Measurements from ENCODE around the gene SOCS2. TPM values are rescaled to one million over a fixed set of nuclear protein-coding genes. Genes with fewer than 3 reads are reported as not detected.

Gene SOCS2
- total RNA-seq, 4 donors from 2014 or later, result 28.6 to 79.8 (median 66.9) TPM

DNA sequence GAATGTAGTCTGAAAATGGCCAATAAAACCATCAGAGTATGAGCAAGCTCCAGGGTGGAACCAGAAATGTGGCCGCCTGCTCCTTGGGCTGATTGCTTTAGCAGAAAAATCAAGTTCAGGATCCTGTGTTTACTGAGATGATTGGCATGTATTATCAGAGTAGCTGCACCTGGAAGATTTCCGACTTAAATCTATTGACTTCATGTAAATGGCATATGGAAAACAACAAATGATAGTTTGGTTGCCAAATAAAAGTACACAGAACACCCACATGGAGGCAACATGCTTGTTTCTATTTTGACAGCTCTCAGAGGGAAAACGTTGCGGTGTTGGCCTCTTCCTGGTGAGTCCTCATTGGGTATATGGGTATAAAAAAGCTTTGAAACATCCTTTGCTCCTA lies 31.3 kb downstream of the SOCS2 start:
- Histone ChIP-seq H3K4me3 (replicated peaks in 1 of 3) (no peak overlapping the region), H3K27me3 (no peaks in the 10 kb centered on the region), H3K9me3 (no peaks in the 10 kb centered on the region), H3K27ac (peak overlapping the region in 1 of 3 donors; percentile 37), H3K4me1 (peaks cover 0 to 10% of the 10 kb centered on the region in 2 donors), H3K36me3 (no peaks in the 10 kb centered on the region)
- intact Hi-C loops (cut with DNase I), result no loop called here
- no peak for DNase-seq
- TF ChIP-seq POLR2A (IDR thresholded peaks at IDR 0.05), result no peak
- TF ChIP-seq CTCF (IDR thresholded peaks at IDR 0.05), result no peak
- WGBS, 2 donors, result 64 to 71% methylated on average over 4 of the region's 4 CpGs

DNA sequence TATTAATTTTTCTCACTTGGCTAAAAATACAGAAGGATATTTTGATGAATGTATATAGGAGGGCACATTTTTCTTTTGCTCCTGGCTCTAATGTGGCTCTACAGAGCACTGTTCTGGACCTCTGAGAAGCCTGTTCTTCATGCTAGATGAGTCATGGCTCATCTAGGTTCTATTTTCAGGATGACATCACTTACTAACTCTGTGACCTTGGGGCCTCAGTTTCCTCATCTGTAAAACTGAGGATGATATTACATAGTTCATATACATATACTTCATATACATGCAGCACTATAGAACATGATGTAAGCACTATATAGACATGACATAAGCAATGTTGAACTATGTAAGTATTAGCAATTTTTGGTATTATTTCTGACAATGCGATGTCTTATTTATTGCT lies 35.8 kb downstream of the SOCS2 start:
- no peak for DNase-seq
- intact Hi-C loops (cut with DNase I), result no loop called here
- 97 to 100% methylated on average over 1 of the region's 1 CpG for WGBS, 2 donors

GRCh38 chr12:93609281-93610192 lies 37.1 kb downstream of the SOCS2 start:
- Histone ChIP-seq H3K4me1 (no peaks in the 10 kb centered on the region), H3K4me3 (replicated peaks in 1 of 3) (no peak overlapping the region), H3K27ac (no peak overlapping the region), H3K27me3 (no peaks in the 10 kb centered on the region), H3K9me3 (no peaks in the 10 kb centered on the region), H3K36me3 (no peaks in the 10 kb centered on the region)
- intact Hi-C loops (cut with DNase I), result no loop called here
- TF ChIP-seq CTCF (IDR thresholded peaks at IDR 0.05) (no peak), POLR2A (IDR thresholded peaks at IDR 0.05) (no peak)
- WGBS, 2 donors, result 77 to 95% methylated on average over 4 of the region's 4 CpGs
- DNase-seq, result no peak

More for the DNA sequence above, 35.8 kb downstream of the SOCS2 start:
- Histone ChIP-seq H3K27me3 (no peaks in the 10 kb centered on the region), H3K27ac (no peak overlapping the region), H3K4me1 (peaks cover 0 to 3% of the 10 kb centered on the region in 2 donors), H3K36me3 (no peaks in the 10 kb centered on the region), H3K4me3 (replicated peaks in 1 of 3) (no peak overlapping the region), H3K9me3 (no peaks in the 10 kb centered on the region)
- TF ChIP-seq CTCF (IDR thresholded peaks at IDR 0.05) (no peak), POLR2A (IDR thresholded peaks at IDR 0.05) (no peak)

DNA sequence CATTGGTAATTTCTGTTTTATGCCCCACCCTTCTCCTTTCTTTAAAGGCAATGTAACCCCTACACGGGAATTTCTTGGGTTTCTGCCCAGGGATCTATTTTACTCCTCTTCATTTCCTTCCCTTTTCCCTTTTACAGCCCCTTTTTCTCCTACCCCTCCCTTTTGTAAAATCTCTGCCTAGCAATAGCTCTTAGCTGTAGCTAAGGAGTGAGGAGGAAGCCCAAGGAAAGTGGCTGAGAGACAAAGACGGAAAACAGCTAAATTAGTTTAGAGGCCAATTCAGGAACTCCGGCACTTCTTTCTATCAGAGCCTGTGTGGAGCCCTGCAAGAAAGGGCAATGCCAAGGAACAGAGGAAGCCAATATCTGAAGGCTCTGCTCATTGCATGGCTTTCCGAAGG lies 40.3 kb downstream of the SOCS2 start:
- H3K9me3 ChIP-seq, result no peaks in the 10 kb centered on the region
- no peak overlapping the region for H3K27ac ChIP-seq
- no peaks in the 10 kb centered on the region for H3K36me3 ChIP-seq
- WGBS, 2 donors, result 55 to 58% methylated on average over 4 of the region's 4 CpGs
- no peak for DNase-seq
- H3K4me1 ChIP-seq, result no peaks in the 10 kb centered on the region
- H3K4me3 ChIP-seq (replicated peaks in 1 of 3), result no peak overlapping the region
- intact Hi-C loops (cut with DNase I), result no loop called here
- H3K27me3 ChIP-seq, result no peaks in the 10 kb centered on the region
- no peak for TF ChIP-seq CTCF (IDR thresholded peaks at IDR 0.05)

GRCh38 chr12:93614917-93615596 lies 42.6 kb downstream of the SOCS2 start:
- no peak for DNase-seq
- Histone ChIP-seq H3K9me3 (no peaks in the 10 kb centered on the region), H3K27me3 (no peaks in the 10 kb centered on the region), H3K27ac (no peak overlapping the region), H3K4me1 (no peaks in the 10 kb centered on the region), H3K36me3 (no peaks in the 10 kb centered on the region), H3K4me3 (replicated peaks in 1 of 3) (no peak overlapping the region)
- intact Hi-C loops (cut with DNase I), result no loop called here
- WGBS, 2 donors, result 70% methylated on average over 2 of the region's 2 CpGs
- TF ChIP-seq CTCF (IDR thresholded peaks at IDR 0.05) (no peak), POLR2A (IDR thresholded peaks at IDR 0.05) (no peak)
